ENCODE results near the gene USP24.

- TF ChIP-seq POLR2A (IDR thresholded peaks at IDR 0.05) (no peak), CTCF (IDR thresholded peaks at IDR 0.05) (no peak)
Observed at GRCh38 chr1:55259911-55260609, 44.9 kb upstream of the USP24 start.
